ENCODE results near the gene UGT1A10.

Gene UGT1A10

GRCh38 chr2:233819884-233820773 lies 183.9 kb downstream of the UGT1A10 start:
- TF ChIP-seq CTCF (IDR thresholded peaks at IDR 0.05) = no peak

GRCh38 chr2:233820774-233821105 lies 184.5 kb downstream of the UGT1A10 start:
- TF ChIP-seq CTCF (IDR thresholded peaks at IDR 0.05) = no peak

- no peak for TF ChIP-seq CTCF (IDR thresholded peaks at IDR 0.05)
Observed at GRCh38 chr2:233821196-233821595, 184.9 kb downstream of the UGT1A10 start.

- no peak for TF ChIP-seq CTCF (IDR thresholded peaks at IDR 0.05)
Observed at GRCh38 chr2:233821709-233822100, 185.5 kb downstream of the UGT1A10 start.

GRCh38 chr2:233822101-233822771 lies 186.0 kb downstream of the UGT1A10 start:
- TF ChIP-seq CTCF (IDR thresholded peaks at IDR 0.05) = no peak
